Thyroid gland (tissue), 4 donors: ENCODE data around the gene PDGFA.

Experiments used
- POLR2A ChIP-seq, 2 donors: fragments of 450-650 bp; IDR thresholded peaks; one replicate each; pipeline ENCODE4 v1.6.1; 2017; ENCODE audit warnings: antibody characterized with exemption in 2 of 2, mild to moderate bottlenecking in 2 of 2, moderate library complexity in 1 of 2
- TF ChIP-seq, protein P1 (sequence below), 6 experiments: fragments of 200-600 bp in 3 of 6; fragments of 450-650 bp in 3 of 6; sonication (generic) in 3 of 6; IDR thresholded peaks; one replicate each; pipeline ENCODE4 v1.5.1; 2016 to 2019; ENCODE audit warnings: antibody characterized with exemption in 6 of 6, mild to moderate bottlenecking in 2 of 6, inconsistent platforms in 1 of 6, moderate library complexity in 1 of 6

DNA sequence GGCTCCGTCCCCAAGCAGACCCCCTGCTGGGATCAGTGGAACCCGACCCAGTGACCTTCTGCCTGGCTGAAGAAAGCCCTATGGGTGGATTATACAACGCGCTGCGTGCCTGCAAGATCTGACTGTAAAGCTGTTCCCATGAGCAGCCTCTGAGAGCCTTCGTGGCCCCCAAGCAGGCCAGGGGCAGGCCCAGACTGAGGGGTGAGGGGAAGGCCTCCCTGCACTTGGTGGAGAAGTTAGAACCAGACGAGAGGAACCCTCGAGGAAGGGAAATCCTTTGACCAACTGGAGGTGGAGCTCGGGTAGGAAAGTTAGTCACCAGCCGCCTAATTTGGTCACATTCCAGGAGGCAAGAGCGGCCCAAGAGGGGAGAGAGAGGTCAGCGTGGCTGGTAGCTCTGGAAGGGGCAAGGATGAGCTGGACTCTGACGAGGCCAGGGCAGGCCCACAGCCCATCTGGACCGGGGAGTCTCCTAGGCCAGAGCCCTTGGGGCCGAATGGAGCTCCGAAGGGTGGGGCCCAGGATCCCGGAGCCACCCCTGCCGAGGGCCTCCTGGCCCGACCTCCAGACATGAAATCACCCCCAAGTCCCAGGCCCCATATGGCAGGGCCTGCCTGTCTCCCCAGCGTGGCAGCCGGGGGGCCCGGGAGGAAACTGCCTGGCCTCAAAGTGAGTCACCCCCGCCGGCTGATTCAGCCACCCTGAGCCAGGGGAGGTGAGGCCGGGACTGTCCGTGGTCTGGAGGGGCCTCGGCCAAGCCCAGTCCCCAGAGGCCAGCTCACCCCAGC is 23.3 kb upstream of the PDGFA start:
- no peak for TF ChIP-seq POLR2A (IDR thresholded peaks at IDR 0.05)
- TF ChIP-seq, protein P1, sequence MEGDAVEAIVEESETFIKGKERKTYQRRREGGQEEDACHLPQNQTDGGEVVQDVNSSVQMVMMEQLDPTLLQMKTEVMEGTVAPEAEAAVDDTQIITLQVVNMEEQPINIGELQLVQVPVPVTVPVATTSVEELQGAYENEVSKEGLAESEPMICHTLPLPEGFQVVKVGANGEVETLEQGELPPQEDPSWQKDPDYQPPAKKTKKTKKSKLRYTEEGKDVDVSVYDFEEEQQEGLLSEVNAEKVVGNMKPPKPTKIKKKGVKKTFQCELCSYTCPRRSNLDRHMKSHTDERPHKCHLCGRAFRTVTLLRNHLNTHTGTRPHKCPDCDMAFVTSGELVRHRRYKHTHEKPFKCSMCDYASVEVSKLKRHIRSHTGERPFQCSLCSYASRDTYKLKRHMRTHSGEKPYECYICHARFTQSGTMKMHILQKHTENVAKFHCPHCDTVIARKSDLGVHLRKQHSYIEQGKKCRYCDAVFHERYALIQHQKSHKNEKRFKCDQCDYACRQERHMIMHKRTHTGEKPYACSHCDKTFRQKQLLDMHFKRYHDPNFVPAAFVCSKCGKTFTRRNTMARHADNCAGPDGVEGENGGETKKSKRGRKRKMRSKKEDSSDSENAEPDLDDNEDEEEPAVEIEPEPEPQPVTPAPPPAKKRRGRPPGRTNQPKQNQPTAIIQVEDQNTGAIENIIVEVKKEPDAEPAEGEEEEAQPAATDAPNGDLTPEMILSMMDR (IDR thresholded peaks at IDR 0.05): no peak
